GM12878 (cell line): ENCODE results near the gene MTX1.

ENCODE experiments used
- CREB1 ChIP-seq: IDR thresholded peaks from 2 replicates; pipeline ENCODE4 v1.6.1; 2012; ENCODE audit warnings: low read depth, mild to moderate bottlenecking, inconsistent platforms
- EP300 ChIP-seq, 2 experiments: fragments of 150-350 bp in 1 of 2; IDR thresholded peaks; 2 replicates each; pipeline ENCODE4 v1.6.1; 2011 to 2012; ENCODE audit warnings: low read depth in 2 of 2, low read length in 2 of 2, borderline replicate concordance in 1 of 2, improper control_type of control experiment in 1 of 2, inconsistent platforms in 1 of 2; ENCODE audit not compliant: control insufficient read depth in 1 of 2
- FOS ChIP-seq: IDR thresholded peaks from 3 replicates; pipeline ENCODE4 v1.6.1; 2011; ENCODE audit warnings: borderline replicate concordance; ENCODE audit not compliant: insufficient read length; ENCODE audit errors: extremely low read depth
- JUND ChIP-seq: IDR thresholded peaks from 2 replicates; pipeline ENCODE4 v1.6.1; 2012; ENCODE audit warnings: low read depth, mild to moderate bottlenecking, low read length, improper control_type of control experiment, moderate library complexity
- MYC ChIP-seq: IDR thresholded peaks from 2 replicates; pipeline ENCODE4 v1.6.1; 2011; ENCODE audit warnings: mild to moderate bottlenecking, low read length, moderate library complexity, inconsistent platforms; ENCODE audit not compliant: insufficient read depth, insufficient replicate concordance, insufficient read length, severe bottlenecking
- NBN ChIP-seq: fragments of 450-650 bp; IDR thresholded peaks from 2 replicates; pipeline ENCODE4 v1.6.1; 2016
- NFIC ChIP-seq: IDR thresholded peaks from 2 replicates; pipeline ENCODE4 v1.6.1; 2012; ENCODE audit warnings: low read depth, mild to moderate bottlenecking, inconsistent platforms, low read length, moderate library complexity
- POLR2A ChIP-seq: IDR thresholded peaks from 2 replicates; pipeline ENCODE4 v1.6.1; 2011; ENCODE audit warnings: low read depth, mild to moderate bottlenecking, low read length
- SIN3A ChIP-seq: IDR thresholded peaks from 2 replicates; pipeline ENCODE4 v1.6.1; 2012; ENCODE audit warnings: low read depth, low read length, improper control_type of control experiment
- TF ChIP-seq, protein P1 (sequence below), 3 experiments: IDR thresholded peaks in 2 of 3; conservative IDR thresholded peaks in 1 of 3; 2 replicates each; pipeline ENCODE4 v1.5.1; 2011; ENCODE audit warnings: low read depth in 3 of 3, low read length in 3 of 3, mild to moderate bottlenecking in 3 of 3, control low read depth in 2 of 3, moderate library complexity in 2 of 3, inconsistent platforms in 1 of 3, mixed read lengths in 1 of 3; ENCODE audit not compliant: control insufficient read depth in 2 of 3, insufficient read depth in 1 of 3; ENCODE audit errors: extremely low read depth in 1 of 3
- TF ChIP-seq, protein P2 (sequence below): fragments of 150-350 bp; IDR thresholded peaks from 2 replicates; pipeline ENCODE4 v1.6.1; 2016; ENCODE audit warnings: low read depth, low read length
- TF ChIP-seq, protein P3 (sequence below): IDR thresholded peaks from 2 replicates; pipeline ENCODE4 v1.6.1; 2012; ENCODE audit warnings: low read depth, low read length, improper control_type of control experiment
- TF ChIP-seq, protein P4 (sequence below): IDR thresholded peaks from 2 replicates; pipeline ENCODE4 v1.6.1; 2012; ENCODE audit warnings: low read depth, low read length, improper control_type of control experiment

DNA sequence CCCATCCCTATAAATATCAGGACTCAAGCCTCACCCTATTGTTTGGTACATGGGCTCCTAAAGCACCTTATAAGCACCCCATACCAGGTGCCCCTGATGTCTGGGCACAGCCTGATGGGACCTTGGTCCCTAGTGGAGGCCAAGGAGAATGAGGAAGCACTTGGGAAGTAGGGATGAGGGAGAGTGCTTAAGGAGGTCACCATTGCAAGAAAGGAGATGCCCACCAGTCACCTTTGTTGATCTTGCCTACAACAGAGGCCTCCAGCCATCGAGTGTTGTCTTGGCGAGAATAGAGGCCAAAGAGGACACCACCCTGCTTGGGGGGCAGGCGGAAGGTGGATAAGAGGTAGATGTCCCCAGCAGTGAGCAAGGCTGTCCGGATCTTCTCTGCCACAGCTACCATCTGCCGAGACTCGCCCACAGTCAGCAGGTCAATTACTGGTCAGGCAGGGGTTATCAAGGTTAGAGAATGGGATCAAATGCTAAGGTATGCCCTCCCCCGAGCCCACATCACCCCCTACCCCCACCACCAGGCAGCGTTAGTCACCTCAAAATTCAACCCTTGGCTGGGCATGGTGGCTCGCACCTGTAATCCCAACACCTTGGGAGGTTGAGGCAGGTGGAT, 2.4 kb upstream of the MTX1 start:
- TF ChIP-seq, protein P1, sequence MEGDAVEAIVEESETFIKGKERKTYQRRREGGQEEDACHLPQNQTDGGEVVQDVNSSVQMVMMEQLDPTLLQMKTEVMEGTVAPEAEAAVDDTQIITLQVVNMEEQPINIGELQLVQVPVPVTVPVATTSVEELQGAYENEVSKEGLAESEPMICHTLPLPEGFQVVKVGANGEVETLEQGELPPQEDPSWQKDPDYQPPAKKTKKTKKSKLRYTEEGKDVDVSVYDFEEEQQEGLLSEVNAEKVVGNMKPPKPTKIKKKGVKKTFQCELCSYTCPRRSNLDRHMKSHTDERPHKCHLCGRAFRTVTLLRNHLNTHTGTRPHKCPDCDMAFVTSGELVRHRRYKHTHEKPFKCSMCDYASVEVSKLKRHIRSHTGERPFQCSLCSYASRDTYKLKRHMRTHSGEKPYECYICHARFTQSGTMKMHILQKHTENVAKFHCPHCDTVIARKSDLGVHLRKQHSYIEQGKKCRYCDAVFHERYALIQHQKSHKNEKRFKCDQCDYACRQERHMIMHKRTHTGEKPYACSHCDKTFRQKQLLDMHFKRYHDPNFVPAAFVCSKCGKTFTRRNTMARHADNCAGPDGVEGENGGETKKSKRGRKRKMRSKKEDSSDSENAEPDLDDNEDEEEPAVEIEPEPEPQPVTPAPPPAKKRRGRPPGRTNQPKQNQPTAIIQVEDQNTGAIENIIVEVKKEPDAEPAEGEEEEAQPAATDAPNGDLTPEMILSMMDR (IDR thresholded peaks at IDR 0.05 in 2 of 3, conservative IDR thresholded peaks at IDR 0.05 in 1 of 3; ENCODE audit: control insufficient read depth in 2 of 3, extremely low read depth in 1 of 3, insufficient read depth in 1 of 3, low read depth in 3 of 3, low read length in 3 of 3) = no peak
- TF ChIP-seq NBN (no peak), JUND (no peak), EP300 (IDR thresholded peaks at IDR 0.05; ENCODE audit: borderline replicate concordance in 1 of 2, control insufficient read depth in 1 of 2, low read depth in 2 of 2, low read length in 2 of 2) (no peak), NFIC (no peak), CREB1 (no peak), SIN3A (no peak), FOS (no peak), MYC (no peak), POLR2A (no peak)
- TF ChIP-seq, protein P2, sequence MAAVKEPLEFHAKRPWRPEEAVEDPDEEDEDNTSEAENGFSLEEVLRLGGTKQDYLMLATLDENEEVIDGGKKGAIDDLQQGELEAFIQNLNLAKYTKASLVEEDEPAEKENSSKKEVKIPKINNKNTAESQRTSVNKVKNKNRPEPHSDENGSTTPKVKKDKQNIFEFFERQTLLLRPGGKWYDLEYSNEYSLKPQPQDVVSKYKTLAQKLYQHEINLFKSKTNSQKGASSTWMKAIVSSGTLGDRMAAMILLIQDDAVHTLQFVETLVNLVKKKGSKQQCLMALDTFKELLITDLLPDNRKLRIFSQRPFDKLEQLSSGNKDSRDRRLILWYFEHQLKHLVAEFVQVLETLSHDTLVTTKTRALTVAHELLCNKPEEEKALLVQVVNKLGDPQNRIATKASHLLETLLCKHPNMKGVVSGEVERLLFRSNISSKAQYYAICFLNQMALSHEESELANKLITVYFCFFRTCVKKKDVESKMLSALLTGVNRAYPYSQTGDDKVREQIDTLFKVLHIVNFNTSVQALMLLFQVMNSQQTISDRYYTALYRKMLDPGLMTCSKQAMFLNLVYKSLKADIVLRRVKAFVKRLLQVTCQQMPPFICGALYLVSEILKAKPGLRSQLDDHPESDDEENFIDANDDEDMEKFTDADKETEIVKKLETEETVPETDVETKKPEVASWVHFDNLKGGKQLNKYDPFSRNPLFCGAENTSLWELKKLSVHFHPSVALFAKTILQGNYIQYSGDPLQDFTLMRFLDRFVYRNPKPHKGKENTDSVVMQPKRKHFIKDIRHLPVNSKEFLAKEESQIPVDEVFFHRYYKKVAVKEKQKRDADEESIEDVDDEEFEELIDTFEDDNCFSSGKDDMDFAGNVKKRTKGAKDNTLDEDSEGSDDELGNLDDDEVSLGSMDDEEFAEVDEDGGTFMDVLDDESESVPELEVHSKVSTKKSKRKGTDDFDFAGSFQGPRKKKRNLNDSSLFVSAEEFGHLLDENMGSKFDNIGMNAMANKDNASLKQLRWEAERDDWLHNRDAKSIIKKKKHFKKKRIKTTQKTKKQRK = no peak
- TF ChIP-seq, protein P3, sequence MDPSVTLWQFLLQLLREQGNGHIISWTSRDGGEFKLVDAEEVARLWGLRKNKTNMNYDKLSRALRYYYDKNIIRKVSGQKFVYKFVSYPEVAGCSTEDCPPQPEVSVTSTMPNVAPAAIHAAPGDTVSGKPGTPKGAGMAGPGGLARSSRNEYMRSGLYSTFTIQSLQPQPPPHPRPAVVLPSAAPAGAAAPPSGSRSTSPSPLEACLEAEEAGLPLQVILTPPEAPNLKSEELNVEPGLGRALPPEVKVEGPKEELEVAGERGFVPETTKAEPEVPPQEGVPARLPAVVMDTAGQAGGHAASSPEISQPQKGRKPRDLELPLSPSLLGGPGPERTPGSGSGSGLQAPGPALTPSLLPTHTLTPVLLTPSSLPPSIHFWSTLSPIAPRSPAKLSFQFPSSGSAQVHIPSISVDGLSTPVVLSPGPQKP = no peak
- TF ChIP-seq, protein P4, sequence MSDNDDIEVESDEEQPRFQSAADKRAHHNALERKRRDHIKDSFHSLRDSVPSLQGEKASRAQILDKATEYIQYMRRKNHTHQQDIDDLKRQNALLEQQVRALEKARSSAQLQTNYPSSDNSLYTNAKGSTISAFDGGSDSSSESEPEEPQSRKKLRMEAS = no peak
